Activated gamma-delta T cell treated with anti-CD3 and anti-CD28 coated beads, Interleukin-2, amount 50 U/mL, for 16 hours (primary cell): ENCODE results near the gene EEF1A2.

Source experiments
- DNase-seq: peaks from one replicate; pipeline ENCODE4 v3.0.0-alpha.2; 2020; ENCODE audit warnings: low read depth

Gene EEF1A2

GRCh38 chr20:63468421-63468820 lies 30.5 kb downstream of the EEF1A2 start:
- DNase-seq, result no peak

DNA sequence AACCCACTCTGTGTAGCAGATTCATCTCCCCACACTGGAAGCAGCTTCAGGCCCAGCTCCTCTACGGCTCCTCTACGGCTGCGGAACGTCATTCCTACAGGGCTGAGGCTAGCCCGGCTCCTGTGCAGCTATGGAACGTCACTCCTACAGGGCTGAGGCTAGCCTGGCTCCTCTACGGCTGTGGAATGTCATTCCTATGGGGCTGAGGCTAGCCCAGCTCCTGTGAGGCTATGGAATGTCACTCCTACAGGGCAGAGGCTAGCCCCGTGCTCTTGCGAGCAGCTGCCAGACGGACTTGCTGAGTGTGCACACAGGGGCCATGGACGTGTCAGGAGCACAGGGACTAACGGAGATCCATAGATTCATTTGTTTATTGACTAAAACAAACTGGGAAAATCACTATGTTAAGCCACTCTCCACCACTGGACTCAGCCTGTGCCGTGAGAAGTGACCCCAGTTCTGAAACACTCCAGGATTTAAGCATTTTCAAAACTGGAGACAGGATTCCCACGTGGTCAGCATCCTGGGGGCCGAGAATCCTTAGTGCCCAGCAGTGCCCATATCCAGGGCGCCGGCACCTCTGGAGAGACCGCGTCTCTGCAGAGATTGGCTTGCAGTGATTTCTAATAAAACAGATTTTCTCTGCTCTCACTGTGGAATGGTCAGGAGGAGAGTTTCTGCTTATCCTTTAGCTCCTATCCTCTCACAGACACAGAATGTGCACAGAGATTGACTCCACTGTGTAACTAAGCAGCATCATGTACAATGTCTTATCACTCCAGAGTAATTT lies 31.4 kb downstream of the EEF1A2 start:
- no peak for DNase-seq

DNA sequence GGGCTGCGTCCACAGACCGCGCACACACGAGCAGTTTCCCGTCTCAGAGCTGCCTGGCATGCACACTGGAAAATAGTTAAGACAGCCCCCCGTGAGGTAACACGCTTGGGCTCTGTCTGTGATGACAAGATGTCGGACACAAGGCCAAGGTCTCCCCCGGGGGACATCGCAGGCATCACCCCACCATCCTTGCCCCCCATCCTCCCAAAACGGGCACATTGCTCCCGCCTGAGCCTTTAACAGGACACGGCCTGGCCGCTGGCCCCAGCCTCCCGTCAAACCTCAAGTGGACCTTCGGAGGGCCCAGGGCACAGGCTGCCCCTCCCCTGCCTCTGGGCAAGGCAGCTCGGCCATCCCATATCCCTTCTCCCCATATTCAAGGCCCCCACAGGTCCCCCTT lies 32.0 kb downstream of the EEF1A2 start:
- DNase-seq, result no peak

GRCh38 chr20:63466250-63466825 lies 32.5 kb downstream of the EEF1A2 start:
- DNase-seq, result no peak

DNA sequence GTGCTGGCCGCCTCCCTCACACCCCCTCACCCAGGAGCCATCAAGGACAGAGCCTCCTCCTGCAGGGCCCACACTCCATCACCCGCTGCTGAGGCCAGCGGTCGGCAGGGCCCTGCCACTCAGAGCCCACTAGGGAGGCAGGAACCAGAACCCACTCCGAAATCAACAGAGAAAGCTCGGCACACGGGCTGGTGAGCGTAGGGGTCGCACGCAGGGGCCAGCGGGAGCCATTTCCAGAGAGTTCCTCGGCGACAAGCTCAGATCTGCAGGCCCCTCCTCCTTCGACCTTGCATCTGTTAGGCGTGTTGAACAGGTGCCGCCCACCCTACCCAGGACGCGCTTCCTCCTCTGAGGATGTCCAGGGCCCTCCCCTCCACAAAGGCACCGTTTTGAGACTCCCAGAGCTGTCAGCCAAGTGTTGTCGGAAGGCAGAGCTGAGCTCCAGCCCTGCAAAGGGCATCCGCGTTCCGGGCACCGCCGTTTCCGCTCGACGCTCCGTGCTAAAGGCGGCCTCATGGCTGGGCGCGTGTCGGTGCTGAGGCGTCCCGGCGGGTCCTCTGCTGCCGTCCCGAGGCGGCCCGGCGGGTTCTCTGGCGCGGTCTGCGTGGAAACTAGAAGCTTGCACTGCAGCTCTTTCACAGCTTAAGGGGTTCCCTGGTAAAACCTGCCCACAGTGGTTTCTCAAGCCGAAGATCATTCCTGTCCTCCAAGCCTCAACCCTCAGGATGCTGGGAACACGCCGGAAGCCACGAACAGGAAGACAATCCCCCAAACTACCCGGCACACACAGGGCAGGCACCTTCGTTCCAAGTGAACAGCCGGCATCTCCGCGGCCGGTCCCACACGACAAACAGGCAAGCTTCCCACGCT lies 33.3 kb downstream of the EEF1A2 start:
- DNase-seq, result no peak

- no peak for DNase-seq
These were observed 34.6 kb downstream of the EEF1A2 start for GRCh38 chr20:63464289-63464635.

DNA sequence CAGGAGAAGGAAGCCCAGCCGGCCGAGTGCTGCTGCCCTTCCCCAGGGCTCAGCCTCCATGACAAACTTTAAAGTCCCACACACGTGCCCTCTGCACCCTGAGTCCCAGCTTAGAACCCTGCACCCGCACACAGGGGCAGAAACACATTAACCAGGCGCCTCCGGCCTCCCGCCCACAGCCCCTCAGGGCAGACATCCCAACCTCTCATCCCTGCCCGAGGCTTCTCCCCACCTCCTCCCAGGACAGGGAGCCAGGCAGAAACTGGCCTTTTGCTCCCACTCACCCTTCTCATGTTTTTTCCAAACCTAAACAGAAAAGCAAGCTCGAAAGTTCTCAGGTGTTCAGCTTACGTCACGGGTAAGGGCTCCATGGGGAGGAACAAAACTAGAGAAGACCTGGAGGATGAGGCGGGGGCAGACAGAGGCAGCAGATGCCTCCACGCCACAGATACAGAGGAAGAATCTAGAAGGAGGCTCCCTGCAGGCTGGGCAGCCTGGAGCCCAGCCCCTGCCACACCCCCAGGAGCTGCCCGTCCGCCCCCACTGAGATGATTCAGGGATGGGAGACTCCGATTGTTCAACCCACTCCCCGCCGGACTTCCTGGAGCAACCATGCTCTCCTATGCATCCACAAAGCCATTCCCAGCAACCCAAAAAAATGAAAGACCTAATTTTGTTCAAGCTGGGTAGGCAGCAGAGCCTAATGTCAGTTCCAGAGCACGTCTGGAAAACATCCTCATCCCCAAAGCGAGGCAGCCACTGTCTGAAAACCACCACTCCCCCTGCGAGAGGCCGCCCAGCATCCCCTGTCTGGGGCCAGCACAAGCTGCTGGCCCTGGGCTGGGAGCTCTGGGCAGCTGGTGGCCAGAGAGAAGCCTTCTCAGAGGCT lies 35.2 kb downstream of the EEF1A2 start:
- no peak for DNase-seq

DNA sequence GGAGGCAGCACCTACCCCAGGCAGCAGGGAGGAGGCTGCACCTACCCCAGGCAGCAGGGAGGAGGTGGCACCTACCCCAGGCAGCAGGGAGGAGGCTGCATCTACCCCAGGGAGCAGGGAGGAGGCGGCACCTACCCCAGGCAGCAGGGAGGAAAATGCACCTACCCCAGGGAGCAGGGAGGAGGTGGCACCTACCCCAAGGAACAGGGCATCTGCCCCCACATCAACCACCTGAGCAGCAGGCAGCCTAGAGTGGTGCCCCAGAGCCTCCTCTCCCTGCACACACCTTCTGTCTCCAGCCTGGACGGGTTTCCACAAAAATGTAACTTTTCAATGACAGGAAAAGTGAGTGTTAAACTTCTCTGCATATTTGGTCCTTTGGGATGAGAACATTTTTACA lies 36.6 kb downstream of the EEF1A2 start:
- no peak for DNase-seq

GRCh38 chr20:63461104-63461763 lies 37.6 kb downstream of the EEF1A2 start:
- DNase-seq, result no peak

- DNase-seq, result no peak
These were observed 39.9 kb downstream of the EEF1A2 start for GRCh38 chr20:63459070-63459380.

GRCh38 chr20:63458170-63459069 lies 40.5 kb downstream of the EEF1A2 start:
- no peak for DNase-seq

DNA sequence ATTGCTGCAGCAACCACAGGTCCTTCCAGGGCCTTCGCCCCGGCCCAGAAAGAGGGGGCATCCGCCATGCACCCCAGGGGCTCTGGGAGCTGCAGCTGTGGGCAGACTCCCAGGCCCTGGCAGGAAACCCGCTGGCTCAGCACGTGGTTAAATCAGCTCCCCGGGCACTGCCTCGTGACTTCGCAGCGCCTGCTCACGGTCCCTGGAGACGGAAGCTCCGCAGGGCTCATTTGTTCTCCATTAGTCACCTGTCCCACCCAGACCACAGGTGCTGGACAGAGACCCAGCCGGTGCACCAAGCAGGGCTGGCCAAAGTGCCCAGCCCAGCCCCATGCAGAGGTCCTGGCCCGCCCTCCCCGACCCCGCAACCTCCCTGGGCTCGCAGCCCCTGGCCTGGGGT lies 41.1 kb downstream of the EEF1A2 start:
- no peak for DNase-seq

GRCh38 chr20:63456429-63457284 lies 42.2 kb downstream of the EEF1A2 start:
- no peak for DNase-seq

- no peak for DNase-seq
These were observed 43.4 kb downstream of the EEF1A2 start for GRCh38 chr20:63455568-63455859.

GRCh38 chr20:63454731-63455567 lies 43.9 kb downstream of the EEF1A2 start:
- DNase-seq, result no peak

DNA sequence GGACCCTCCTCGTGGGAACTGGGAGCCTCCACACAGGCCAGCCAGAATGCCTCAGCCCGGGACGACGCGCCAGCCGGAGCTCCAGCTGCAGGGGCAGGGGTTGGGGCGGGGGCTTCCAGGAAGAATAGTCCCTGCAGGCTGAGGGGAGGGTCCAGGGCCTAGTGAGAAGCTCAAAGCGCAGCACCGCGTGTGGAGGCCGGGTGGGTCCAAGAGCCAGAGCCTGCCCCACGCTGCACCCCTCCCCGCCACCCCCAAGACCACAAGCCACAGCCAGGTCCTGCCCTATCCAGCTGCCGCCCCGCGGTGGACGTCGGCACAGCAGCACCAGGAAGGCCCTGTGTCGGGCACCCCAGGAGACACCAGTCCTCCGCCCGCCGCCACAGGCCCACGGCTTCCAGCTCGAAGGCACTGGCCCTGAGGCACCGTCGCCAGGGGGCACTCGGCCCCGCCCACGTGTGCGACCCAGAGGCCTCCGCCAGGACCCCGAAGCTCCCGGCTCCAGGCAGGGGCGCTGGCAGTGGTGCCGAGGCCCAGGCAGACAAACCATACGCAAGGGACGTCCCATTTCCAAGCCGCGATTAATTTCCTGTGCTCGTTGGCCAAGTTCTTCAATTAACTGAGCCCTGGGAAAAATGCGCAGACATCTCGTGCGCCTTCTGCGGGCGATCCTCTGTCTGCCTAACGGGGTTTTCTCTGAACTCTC lies 45.9 kb downstream of the EEF1A2 start:
- DNase-seq, result no peak

DNA sequence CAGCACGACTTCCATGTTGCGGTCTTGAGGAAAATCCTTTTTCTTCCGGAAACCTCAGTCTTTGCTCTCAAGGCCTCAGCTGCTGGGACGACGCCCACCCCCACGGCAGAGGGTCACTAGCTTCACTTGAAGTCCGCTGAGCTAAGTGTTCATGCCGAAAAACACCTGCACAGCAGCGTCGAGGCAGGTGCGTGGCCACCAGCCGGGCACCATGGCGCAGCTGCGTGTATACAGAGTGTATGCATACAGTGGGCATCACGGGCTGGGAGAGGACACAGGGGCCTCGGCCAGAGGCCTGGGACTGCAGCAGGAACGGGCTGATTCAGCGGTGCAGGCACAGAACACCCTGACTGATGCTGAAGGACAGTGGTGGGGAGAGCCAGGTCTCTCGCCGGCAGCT lies 46.5 kb downstream of the EEF1A2 start:
- DNase-seq, result no peak

GRCh38 chr20:63451821-63452220 lies 47.1 kb downstream of the EEF1A2 start:
- no peak for DNase-seq
